ENCODE measurements around the gene KRTAP10-4.
"Not testable (repeated sequence)": the region's sequence is repeated elsewhere in the genome, so short reads cannot be mapped to it uniquely, and the experiment has no call there.

Gene KRTAP10-4

GRCh38 chr21:44557491-44558328, 15.8 kb upstream of the KRTAP10-4 start:
- DNase-seq (ENCODE audit: low spot score) = no peak

- DNase-seq (ENCODE audit: low spot score) = not testable (repeated sequence)
These were observed 15.2 kb upstream of the KRTAP10-4 start for GRCh38 chr21:44558329-44558675.

- no peak for DNase-seq (ENCODE audit: low spot score)
These were observed 14.8 kb upstream of the KRTAP10-4 start, which contains the start of gene KRTAP10-3 for GRCh38 chr21:44558695-44559094. KRTAP10-3 (minus strand) TSS chr21:44558795; CDS start chr21:44558715, 80 bp downstream.

DNA sequence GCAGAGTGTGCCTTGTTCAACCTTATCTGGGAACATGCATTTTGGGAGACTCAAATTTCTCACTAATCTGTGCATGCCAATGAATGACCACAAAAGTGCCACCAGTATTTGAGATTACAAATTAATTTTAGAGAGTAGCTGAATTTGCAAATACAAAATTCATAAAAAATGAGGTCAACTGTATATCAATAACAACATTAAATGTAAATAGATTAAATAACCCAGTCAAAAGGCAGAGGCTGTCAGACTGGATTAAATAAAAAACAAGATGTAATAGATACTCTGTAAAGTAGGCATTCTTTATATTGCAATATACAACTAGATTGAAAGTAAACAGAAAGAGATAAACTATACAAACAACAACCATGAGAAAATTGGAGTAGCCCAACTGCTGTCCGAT, 9.4 kb upstream of the KRTAP10-4 start:
- no peak for DNase-seq (ENCODE audit: low spot score)

DNA sequence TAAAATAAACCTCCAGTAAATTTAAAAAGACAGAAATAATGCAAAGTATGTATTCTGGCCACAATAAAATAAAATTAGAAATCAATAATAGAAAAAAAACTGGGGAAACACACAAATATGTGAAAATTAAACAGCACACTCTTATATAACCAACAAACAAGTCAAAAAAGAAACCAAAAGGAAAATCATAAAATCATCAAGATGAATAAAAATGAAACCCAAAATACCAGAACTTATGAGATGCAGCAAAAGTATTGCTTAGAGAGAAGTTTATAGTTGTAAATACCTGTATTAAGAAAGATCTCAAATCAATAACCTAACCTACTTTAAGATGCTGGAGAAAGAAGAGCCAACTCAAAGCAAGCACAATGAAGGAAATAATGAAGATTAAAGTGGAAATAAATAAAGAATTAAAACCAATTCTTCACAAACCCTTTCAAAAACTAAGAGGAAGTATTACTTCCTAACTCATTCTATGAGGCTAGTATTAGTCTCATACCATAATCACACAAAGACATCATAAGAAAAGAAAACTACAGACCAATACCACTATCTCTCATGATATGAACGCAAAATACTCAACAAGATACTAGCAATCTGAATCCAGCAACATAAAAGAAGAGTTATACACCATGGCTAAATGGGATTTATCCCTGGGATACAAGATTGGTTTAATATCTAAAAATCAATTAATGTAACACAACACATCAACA, 8.5 kb upstream of the KRTAP10-4 start:
- no peak for DNase-seq (ENCODE audit: low spot score)

- no peak for DNase-seq (ENCODE audit: low spot score)
These were observed 7.1 kb upstream of the KRTAP10-4 start for GRCh38 chr21:44566403-44566802.

DNA sequence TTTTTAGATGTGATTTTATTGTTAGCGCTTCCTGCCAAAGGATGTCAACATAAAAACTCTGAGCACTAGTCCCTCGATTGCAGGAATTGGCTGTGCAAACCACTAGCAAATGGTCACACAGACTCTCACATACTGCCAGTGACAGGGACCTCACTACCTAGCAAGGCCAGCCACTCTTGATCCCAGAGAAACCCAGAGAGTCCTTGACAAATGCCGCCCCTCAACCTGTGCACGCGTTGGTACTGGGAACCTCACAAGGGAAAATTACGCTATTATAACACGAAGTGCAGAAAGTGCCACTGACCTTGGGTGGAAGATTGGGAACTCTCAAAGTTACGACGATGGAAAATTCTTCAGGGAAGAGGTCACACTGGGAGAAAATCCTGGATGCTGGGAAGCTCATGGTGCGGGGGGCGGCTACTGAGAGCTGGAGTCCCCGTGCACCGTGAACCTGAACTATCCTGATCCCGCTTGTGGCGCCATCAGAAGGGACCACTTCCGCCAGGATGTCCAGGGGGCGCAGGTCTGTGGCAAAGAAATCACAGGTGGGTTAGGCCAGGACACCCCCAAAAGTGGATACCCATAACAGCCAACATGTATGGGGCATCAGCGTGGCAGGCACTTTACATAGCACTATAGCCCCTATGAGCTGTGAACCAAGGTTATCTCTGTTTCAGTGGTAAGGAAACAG, 5.9 kb upstream of the KRTAP10-4 start:
- no peak for DNase-seq (ENCODE audit: low spot score)

GRCh38 chr21:44568261-44568660, 5.3 kb upstream of the KRTAP10-4 start:
- no peak for DNase-seq (ENCODE audit: low spot score)

GRCh38 chr21:44568667-44569556, 4.6 kb upstream of the KRTAP10-4 start:
- DNase-seq (ENCODE audit: low spot score) = no peak

DNA sequence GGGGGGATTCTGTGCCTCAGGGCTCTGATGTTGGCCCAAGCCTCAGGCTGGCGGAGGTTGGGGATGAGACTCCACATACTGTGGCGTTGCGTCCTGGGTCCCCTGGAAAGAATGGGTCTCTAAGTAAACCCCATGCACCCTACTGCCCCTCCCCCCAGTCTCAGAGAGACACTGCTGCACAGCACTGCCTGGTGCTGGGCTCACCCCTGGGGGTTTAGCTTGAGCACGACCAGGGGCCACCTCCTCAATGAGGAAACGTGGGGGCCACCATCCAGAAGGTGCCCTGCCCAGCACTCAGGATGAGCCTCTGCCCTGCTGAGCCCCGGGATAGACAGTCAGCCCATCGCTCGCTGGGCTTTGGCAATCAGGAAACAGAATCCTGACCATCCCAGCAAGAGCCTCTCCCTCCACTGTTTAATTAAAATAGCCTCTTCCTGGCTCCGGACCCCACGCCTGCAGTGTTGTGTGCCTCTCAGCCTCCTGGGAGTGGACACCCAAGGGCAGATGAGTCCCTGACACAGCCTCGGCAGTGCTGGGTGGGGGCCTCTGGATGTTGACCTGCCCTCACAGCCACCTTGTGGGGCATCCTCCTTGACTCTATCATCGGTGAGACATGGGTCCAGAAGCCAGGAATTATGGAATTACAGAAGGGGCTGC, 3.5 kb upstream of the KRTAP10-4 start:
- no peak for DNase-seq (ENCODE audit: low spot score)

DNA sequence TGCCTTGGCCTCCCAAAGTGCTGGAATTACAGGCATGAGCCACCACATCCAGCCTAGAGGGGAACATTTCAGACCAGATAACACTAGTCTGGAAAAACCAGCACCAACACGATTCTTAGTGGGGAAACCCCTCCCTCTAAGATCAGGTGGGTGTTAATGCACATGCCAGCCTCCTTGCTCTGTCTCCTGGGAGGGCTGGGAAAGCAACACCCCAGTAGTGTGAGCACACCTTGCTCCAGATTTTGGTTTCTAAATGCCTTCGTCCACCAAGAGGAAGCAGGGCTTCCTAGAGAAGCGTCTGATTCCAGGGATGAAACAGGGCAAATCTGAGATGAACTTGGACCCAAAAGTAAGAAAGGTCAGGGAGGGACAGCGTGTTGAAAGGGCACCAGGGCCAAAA, 2.2 kb upstream of the KRTAP10-4 start:
- DNase-seq (ENCODE audit: low spot score) = no peak

DNA sequence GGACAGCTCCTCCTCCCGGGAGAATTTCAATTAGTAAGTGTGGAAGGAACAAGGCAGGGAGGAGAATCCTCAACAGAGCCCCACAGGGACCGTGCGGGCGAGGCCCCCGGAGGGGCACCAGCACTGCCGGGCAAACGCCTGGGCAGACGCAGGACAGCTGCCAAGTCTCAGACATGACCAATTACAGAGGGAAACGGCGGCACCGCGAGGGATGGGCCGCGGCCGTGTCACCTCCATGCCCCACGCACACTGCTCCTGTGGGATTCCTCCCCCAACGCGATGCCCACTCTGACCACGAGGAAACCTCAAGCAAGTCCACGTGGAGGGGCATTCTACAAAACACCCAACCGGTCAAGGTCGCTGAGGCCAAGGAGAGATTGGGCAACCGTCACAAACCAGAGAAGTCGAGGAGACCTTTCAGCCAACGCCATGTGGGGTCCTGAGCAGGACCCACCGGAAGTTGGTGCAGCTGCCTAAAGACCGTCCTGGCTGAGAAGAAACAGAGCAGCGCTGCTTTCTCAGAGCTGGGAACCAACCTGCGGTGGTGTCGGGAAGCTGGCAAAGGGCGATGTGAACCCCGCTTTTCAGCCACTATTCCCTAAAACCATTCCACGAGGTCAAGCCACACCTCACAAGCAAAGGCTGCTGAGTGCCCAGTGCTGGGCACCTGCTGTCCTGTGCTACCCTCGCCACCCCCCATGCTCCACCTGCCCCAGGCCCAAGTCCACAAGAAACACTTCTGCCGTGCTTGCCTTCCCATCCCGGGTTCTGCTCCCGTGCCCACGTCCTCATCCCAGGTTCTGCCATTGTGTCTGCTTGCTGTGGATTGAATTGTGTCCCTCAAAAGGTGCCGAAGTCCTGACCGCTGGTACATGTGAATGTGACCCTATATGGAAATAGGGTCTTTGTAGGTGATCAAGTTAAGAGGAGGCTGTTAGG, 1.4 kb upstream of the KRTAP10-4 start:
- no peak for DNase-seq (ENCODE audit: low spot score)

DNA sequence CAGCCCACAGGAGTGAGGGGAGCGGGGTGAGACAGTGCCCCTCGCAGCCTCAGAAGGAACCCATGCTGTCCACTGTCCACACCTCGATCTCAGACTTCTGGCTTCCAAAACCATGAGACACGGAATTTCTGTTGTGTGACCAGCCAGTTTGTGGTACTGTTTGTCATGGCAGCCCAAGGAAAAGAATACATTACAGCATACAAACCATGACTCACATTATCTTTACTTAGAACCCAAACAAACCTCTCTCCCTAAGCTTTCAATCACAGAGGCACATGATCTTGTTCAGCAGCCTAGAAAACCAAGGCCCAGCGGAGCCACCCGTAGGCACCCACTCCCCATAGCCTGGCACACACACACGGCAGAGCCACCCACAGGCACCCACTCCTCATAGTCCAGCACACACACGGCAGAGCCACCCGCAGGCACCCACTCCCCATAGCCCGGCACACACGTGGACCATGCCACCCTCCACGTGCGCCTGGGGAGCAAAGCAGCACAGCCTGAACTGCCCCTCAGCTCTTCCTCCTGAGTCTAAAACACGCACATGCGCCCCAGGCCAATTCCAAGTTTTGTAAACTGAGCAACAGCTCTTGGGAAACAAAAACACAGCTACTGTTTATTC, 458 bp upstream of the KRTAP10-4 start:
- DNase-seq (ENCODE audit: low spot score) = no peak

- DNase-seq (ENCODE audit: low spot score) = no peak
These were observed 1.2 kb downstream of the KRTAP10-4 start for GRCh38 chr21:44574457-44575306.

DNA sequence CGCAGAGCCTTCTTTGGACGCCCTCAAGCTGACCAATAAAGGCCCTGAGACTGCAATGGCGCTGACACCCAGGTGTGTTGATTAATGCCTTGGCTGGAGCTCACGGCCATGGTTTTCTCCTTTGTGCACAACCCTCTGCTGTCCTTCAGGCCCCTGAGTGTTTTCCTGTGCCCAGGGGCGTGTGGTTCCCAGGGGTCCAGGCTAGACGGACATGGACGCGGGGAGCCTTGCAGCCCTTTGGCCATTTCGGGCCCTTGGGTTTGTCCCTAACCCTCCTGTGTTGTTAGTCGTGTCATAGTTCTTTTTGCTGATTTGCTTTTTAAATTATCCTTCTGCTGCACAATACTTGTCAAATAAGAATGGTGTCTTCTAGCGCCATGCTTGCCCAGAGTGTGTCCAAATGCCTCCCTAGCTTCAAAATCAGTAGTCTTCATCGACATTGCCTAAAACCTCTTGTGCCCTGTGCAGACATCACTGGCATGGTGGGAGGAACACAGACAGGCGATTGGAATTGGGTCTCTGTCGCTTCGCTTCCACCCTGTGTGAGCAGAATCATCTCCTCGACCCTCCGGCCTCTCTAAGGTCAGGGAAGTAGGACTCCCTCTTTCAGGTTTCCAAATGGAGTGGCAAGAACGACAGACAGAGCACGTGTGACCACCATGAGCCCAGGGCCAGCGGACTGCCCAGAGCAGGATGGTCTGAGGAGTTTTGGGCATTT, 1.9 kb downstream of the KRTAP10-4 start:
- no peak for DNase-seq (ENCODE audit: low spot score)

DNA sequence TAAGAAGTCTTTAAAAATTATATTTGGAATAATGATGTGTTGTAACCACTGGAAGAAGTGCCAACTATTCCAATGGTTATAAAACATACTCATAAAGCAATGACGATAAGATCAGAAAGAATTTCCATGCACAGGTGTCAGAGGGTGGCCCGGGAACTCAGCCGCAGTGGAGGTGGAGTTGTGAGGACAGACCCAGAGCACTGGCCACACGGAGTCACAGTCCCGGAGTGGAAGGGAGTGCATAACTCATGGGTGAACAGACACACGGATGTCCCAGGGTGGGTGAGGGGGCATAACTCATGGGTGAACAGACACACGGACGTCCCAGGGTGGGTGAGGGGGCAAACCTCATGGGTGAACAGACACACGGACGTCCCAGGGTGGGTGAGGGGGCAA, 2.5 kb downstream of the KRTAP10-4 start:
- no peak for DNase-seq (ENCODE audit: low spot score)

- DNase-seq (ENCODE audit: low spot score) = no peak
These were observed 5.0 kb downstream of the KRTAP10-4 start for GRCh38 chr21:44578371-44579055.

All from left forelimb (tissue), 1 donor.